HG03439 (cell line): ENCODE results near the gene UTS2.

Source experiments
- ATAC-seq: cut with Tn5 transposase; IDR thresholded peaks from one replicate; pipeline ENCODE4 v1.9.1; 2021; ENCODE audit warnings: mild to moderate bottlenecking, moderate library complexity; ENCODE audit not compliant: unreplicated experiment

The UTS2 gene

GRCh38 chr1:7813677-7814373 is 39.0 kb downstream of the UTS2 start:
- ATAC-seq, result no peak

GRCh38 chr1:7811476-7811875 is 41.4 kb downstream of the UTS2 start:
- no peak for ATAC-seq

GRCh38 chr1:7810395-7810794 is 42.5 kb downstream of the UTS2 start:
- no peak for ATAC-seq

GRCh38 chr1:7809742-7810141 is 43.1 kb downstream of the UTS2 start:
- ATAC-seq, result no peak

- no peak for ATAC-seq
Observed at GRCh38 chr1:7808253-7808844, 44.5 kb downstream of the UTS2 start.

- no peak for ATAC-seq
Observed at GRCh38 chr1:7805460-7805859, 47.4 kb downstream of the UTS2 start.
